NCI-H1105 (cell line): ENCODE data around the gene CACNA2D3.
A peak's percentile ranks its signal among the peaks of the same experiment; 100 is the strongest.

Source experiments
- DNase-seq: peaks from one replicate; lab custom pipeline; 2025; lab: John Stamatoyannopoulos, UW

CACNA2D3 gene

GRCh38 chr3:54917862-54918261, 795.5 kb downstream of the CACNA2D3 start:
- no peak for DNase-seq

DNA sequence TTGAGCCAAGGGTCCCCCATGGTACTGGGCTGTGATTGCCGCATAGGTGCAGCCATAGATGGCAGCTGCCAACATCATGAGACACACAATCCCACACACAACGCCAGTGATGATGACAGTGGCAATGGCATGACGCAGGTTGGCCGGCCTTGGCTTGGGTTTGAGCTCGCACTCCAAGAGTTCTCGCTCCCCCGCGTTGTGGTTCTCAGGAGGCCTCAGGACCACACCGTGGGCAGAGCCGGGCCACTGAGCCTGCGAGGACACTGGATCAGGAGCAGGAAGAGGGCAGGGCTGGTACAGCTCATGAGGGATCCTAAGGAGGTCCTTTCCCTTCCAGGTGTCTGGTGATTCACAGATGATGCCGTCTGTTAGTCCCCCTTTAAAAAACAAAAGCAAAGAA, 796.2 kb downstream of the CACNA2D3 start:
- DNase-seq = no peak

- no peak for DNase-seq
Observed at GRCh38 chr3:54928046-54928770, 805.9 kb downstream of the CACNA2D3 start, which contains the start of gene LRTM1. LRTM1 (minus strand) TSS chr3:54928059; CDS start chr3:54927911, 148 bp downstream.

GRCh38 chr3:54931182-54931581, 808.8 kb downstream of the CACNA2D3 start:
- DNase-seq = no peak

DNA sequence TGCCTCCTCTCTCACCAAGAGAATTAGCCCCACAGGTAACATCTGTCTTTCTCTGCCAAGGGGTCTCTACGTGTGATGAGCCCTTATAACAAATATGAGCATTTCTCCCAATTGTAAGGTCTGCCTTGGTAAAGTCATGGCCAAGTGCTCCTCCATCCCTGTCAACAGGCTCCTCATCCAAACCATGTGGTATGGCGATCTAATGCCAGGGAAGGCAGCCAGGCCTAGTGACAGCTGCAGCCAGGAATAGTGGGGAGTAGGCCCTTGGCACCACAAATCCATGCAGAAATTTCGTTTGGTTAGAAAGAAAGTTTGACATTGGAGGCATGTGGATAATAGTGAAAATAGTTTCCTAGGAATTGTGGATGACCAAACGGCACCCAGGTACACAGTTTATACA, 810.3 kb downstream of the CACNA2D3 start:
- no peak for DNase-seq

DNA sequence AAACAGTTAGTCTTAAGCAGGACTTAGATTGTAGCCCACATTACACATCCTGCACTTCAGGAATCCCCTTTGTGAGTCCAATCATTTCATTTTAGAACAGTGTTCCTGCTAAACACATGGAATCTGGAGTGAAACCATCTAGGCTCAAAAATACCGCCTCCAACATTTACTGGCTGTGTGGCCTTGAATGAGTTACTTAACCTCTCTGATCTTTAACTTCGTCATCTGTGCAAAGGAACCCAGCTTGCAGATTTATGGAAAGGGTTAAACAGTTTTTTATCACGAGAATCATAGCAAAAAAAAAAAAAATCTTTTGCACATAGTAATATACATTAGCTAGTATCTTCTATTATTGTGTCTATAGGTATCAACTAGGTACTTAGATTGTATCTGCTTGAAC, 813.5 kb downstream of the CACNA2D3 start:
- DNase-seq = no peak

DNA sequence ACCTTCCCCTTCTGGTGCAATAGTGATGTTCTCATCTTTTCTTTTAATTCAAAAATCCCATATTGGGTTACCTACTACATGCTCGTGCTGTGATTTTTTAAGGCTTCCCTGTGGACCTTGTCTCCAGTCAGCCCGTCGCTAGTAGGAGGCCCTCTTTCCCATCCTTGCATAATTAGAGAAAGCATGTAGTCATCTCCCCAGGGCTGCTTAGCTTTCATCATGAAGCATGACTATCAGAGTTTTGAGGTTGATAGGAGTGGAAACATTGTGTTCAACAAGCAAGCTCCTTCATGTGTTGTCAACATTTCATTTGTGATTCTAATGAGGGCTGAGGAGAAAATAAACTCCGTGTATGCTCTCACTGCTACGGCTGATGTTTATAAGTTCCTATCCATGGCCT, 814.2 kb downstream of the CACNA2D3 start:
- no peak for DNase-seq

GRCh38 chr3:54939557-54940300, 817.4 kb downstream of the CACNA2D3 start:
- no peak for DNase-seq

DNA sequence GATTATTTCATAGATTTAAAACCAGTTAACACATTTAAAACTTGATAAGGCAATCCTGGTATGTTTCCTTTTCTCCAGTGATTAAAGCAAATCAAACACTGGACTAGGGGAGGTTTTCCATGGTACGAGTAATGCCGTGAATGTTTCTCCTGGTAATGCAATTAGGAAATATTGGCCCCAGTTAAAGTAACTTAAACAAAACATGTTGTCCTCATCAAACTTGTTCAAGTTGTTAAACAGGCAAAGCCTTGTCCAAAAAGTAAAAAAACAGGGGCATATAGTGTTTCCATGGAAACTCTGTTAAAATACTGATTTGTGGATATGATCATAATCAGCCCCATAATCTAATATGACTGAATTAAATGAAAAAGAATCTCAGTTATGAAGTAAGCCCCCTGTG, 818.6 kb downstream of the CACNA2D3 start:
- no peak for DNase-seq

- no peak for DNase-seq
Observed at GRCh38 chr3:54941690-54942362, 819.5 kb downstream of the CACNA2D3 start.

DNA sequence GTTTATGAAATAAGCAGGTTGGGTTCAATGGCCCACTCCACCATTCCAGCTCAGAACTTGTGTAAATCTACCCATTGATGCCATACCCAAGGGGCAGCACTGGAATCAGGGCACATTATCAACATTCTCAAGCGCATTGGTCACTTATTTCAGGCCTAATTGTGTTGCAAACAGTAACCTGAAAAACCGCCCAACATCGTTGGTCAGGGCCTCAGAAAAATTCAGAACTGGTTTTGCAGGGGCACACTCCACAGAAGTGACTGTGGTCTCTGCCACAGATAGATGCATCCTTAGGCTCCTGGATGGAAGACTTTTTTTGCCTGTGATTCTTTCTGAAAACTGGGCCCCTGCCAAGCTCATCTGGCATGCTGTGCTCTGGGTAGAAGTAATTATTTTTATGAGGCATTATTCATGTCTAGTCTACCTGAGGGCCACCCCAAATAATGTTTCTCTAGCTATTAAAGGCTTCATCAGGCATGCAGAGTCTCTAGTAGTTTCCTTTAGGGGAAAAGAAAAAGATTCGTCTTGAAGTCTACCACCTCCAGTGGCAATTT, 827.2 kb downstream of the CACNA2D3 start:
- peak; percentile 37 for DNase-seq

DNA sequence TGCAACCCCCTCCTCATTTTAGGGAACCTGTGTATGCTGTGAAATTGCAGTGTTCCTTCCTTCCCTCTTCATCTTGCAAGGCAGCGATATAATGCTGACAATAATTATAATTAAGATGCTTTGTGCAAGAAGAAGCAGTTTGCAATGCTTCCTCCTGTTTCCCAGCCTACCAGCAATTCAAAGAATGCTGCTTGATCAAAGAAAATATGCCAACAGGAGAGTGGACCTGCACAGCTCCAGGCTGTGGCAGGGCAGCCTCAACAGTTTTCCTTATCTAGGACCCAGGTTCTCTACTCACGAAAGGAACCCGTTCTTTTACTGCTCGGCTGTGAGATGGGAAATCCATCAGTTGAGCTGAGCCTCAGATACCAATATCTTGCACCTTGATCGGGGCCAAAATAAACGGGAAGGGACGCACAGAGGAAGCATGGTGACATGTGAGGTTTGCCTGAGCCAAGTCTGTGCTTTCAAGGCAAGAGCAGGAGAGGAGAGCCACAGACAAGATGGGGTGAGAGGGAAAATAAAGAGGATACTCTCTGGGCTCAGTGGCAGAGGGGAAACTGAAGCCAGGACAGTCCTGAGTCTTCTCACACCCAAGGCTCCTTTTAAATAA, 828.1 kb downstream of the CACNA2D3 start:
- DNase-seq = no peak

DNA sequence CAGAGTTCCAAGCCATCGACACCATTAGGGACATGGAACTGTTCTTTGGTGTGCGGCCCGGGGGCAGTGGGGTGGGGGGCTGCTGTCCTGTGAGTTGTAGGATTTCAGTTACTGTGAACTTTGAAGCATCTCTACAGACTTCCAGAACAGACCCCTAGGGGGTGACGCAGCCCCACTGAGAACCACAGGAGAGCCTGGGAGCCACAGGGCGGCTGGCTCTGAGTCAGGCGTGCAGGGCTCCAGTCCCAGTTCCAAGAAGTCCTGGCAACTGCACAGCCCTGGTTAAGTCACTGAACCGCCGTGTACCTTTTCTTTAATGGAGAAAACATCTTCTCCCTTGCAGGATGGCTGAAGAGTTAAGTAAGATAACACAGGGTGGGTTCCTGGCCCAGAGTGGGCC, 829.1 kb downstream of the CACNA2D3 start:
- DNase-seq = no peak

DNA sequence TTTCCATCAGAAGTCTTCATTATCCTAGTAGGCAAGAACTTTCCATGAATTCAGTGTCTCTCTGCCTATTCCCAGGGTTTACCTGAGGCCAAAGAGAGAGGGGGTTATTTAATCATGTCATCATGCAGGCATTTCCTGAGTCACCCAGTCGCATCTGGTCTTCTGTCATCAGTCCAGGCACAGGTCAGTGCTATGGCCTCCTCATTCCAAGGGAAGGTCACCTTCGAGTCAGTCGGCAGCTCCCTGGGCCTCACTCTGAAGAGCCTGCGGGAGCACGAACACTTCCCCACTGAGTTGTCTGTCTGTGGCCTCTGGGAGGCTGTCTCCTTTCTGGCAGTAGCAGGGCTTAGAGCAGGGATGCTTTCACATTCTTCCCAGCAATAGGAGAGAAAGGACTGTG, 831.7 kb downstream of the CACNA2D3 start:
- no peak for DNase-seq

GRCh38 chr3:54954521-54954920, 832.2 kb downstream of the CACNA2D3 start:
- DNase-seq = no peak

DNA sequence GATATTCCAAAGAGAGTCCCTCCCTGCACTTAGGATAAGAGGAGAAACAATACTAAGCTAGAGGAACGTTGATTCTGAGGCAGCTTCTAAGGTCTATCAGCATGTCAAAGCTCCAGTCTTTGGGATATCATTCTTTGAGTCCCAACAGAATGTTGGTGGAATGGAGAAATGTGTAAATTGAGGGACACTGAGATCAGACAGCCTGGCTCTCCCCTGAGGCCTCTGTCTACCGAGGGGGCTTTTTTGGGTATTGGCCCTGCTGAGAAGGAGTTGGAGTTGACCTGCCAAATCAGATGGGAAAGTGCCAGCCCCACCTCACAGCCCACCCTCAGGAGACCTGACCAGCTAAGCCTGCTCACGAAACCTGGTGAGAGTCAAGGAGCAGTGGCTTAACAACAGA, 833.1 kb downstream of the CACNA2D3 start:
- DNase-seq = no peak

GRCh38 chr3:54955941-54956340, 833.6 kb downstream of the CACNA2D3 start:
- no peak for DNase-seq

GRCh38 chr3:54957711-54958110, 835.4 kb downstream of the CACNA2D3 start:
- no peak for DNase-seq

- DNase-seq = no peak
Observed at GRCh38 chr3:54960082-54960481, 837.7 kb downstream of the CACNA2D3 start.

- DNase-seq = no peak
Observed at GRCh38 chr3:54960701-54961100, 838.3 kb downstream of the CACNA2D3 start.

GRCh38 chr3:54962200-54962599, 839.8 kb downstream of the CACNA2D3 start:
- DNase-seq = no peak

- no peak for DNase-seq
Observed at GRCh38 chr3:54963641-54964040, 841.3 kb downstream of the CACNA2D3 start.
